Mesenchymal stem cell (in vitro differentiated cells and primary cell): Measurements from ENCODE around the gene ZNF837. TPM values are rescaled to one million over a fixed set of nuclear protein-coding genes. Genes with fewer than 3 reads are reported as not detected.

ENCODE experiments used
- small RNA-seq: library from polyadenylated mRNA; stranded (forward); fragments of <200 nt; extraction: miRNeasy Mini kit (QIAGEN cat#:217004); gene quantifications from one replicate; pipeline ENCODE3, GENCODE V24; 2013; ENCODE audit warnings: low read depth

ZNF837 gene

Small RNAs within 50 kb of the gene (small RNA-seq; reads per million reads assigned to genes)
- gene MIR4754 = not detected
- 0.86 reads per million for gene MIR6806
- gene RNA5SP473 = not detected
